ENCODE data around the gene KLHL18.
"Not testable (repeated sequence)": the region's sequence is repeated elsewhere in the genome, so short reads cannot be mapped to it uniquely, and the experiment has no call there.

The KLHL18 gene

DNA sequence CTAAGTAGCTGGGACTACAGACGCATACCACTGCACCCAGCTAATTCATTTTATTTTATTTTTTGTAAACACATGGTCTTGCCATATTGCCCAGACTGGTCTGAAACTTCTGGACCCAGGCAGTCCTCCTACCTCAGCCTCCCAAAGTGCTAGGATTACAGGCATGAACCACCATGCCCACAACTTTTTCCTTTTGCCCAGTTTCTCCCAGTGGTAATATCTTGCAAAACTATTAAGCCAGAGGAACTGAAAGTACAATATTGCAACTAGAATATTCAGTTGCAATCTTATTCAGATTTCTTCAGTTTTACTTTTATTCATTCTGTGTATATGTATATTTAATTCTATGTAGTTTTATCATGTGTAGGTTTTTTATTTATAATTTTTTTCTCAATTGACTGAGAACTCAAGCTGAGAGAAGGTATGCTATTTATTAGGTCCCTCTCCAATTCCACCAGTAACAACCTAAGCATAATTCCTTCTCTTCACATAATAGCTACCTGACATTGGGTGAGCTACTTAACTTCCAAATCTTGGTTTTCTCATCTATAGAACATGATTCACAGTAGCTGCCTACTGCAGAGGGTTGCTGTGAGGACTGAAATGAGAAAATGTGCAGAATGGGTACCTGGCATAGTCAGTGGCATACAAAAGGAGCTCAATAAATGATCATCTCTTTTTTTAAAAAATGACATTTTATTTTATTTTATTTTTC is 30.8 kb downstream of the KLHL18 start:
- H3K4me3 ChIP-seq (ENCODE audit: low read depth, low read length): no peak overlapping the region

- no peak overlapping the region for H3K4me3 ChIP-seq (ENCODE audit: low read depth, low read length)
Observed at GRCh38 chr3:47314056-47314764, 31.5 kb downstream of the KLHL18 start.

GRCh38 chr3:47315069-47315647 is 32.4 kb downstream of the KLHL18 start:
- no peak overlapping the region for H3K4me3 ChIP-seq (ENCODE audit: low read depth, low read length)

DNA sequence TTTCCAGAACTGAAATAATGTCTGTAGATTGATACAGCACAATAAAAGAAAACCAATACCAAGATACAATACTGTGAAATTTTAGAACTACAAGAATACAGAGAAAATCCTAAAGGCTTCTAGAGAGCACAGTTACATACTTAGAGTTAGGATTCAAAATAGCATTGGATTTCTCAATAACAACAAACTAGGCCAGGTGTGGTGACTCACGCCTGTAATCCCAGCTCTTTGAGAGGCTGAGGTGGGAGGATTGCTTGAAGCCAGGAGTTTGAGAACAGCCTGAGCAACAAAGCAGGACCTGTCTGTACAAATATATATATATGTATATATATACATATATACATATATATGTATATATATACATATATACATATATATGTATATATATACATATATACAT is 33.4 kb downstream of the KLHL18 start:
- not testable (repeated sequence) for H3K4me3 ChIP-seq (ENCODE audit: low read depth, low read length)

DNA sequence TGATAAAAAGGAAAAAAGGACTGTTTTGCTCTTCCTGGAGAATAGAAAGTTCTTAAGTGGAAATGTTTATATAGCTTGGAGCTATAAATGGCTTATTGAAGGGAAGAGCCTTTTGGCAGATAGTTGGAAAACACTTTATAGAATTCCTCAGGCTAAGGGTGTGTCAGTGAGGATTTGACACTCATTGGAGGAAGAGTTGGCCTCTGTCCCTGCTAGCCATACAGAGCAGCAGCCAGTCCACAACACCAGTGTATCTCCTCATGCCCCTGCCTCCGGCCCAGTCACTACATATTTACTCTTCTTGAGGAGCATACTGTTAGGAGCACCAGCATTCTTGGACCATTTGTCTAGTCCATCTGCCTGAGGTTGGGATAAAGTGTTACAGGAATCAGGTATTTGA is 36.2 kb downstream of the KLHL18 start:
- H3K4me3 ChIP-seq (ENCODE audit: low read depth, low read length): no peak overlapping the region

GRCh38 chr3:47319956-47320355 is 37.2 kb downstream of the KLHL18 start:
- H3K4me3 ChIP-seq (ENCODE audit: low read depth, low read length): no peak overlapping the region

- H3K4me3 ChIP-seq (ENCODE audit: low read depth, low read length): no peak overlapping the region
Observed at GRCh38 chr3:47323431-47324277, 40.9 kb downstream of the KLHL18 start.

DNA sequence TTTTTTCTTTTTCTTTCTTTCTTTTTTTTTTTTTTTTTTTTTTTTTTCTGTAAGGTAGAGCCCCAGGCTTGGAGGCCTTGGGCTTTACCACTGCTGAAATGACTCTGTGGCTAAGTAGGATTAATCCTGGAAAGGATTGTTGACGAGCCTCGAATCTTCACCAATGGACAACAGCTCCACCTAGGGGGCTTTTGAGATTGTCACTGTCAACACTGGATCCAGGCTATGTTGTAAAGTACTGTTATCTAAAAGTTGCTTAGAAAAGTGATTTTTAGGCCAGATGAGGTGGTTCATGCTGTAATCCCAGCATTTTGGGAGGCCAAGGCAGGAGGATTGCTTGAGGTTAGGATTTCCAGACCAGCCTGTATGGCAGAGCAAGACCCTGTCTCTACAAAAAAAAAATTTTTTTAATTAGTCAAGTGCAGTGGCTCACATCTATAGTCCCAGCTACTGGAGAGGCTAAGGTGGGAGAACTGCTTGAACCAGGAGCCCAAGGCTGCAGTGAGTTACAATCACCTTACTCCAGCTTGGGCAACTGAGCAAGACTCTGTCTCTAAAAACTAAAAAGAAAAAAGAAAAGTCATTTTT is 41.6 kb downstream of the KLHL18 start:
- H3K4me3 ChIP-seq (ENCODE audit: low read depth, low read length): no peak overlapping the region

DNA sequence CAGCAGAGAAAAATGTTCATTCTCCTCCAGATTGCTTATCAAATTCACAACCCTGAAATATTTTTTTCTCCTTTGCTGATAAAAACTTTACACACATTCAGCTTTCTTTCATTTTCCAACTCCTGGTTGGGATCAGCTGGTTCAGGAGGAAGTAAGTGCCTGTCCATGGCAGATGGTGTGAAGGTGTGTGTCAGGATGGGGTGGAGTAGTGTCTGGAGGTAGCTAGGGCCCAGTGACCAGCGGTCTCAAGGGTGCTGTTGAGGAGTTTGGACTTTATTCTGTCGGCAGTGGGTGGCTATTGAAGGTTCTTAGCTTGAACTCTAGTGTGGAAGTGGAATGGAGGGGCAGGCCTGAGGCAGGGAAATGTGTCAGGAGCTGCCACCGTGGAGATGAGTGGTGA is 51.2 kb downstream of the KLHL18 start:
- H3K4me3 ChIP-seq (ENCODE audit: low read depth, low read length): no peak overlapping the region

DNA sequence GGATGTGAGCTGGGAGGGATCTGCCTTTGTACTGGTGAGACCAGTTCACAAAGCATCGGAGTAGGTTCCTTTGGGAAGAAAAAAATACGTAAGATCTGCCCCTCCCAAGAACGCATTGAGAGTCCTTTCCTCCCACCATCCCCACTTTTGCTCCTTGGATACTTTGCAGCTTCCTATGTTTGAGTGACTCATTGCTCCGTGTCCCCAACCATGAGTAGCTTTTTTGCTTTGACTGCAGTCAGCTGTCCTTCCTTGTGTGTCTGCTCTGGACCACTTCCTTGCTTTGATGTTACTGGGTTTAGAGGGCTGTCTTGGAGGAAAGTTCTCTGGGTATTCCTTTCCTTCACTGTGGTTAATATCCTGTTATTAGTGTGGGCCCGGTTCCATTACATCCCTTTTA is 54.9 kb downstream of the KLHL18 start:
- no peak overlapping the region for H3K4me3 ChIP-seq (ENCODE audit: low read depth, low read length)

- no peak overlapping the region for H3K4me3 ChIP-seq (ENCODE audit: low read depth, low read length)
Observed at GRCh38 chr3:47339951-47340350, 57.2 kb downstream of the KLHL18 start.

GRCh38 chr3:47340866-47341265 is 58.1 kb downstream of the KLHL18 start:
- no peak overlapping the region for H3K4me3 ChIP-seq (ENCODE audit: low read depth, low read length)

DNA sequence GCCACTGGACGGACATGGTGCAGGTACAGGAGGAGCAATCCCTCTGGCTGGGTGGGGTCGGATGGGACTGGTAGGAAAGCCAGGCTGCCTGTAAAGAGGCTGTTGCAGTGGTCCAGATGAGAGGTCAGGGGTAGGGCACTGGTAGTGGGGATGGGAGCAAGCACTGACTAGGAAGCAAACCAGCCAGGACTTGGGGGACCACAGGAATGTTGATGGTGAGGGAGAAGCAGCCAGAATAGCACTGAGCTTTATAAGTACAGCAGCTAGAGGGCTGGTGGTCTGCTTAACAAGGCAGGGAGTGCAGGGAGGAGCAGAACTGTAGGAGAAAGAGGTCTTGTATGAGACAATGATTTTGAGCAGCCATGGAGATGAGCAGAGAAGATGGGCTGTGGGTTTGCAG is 59.4 kb downstream of the KLHL18 start:
- no peak overlapping the region for H3K4me3 ChIP-seq (ENCODE audit: low read depth, low read length)

- H3K4me3 ChIP-seq (ENCODE audit: low read depth, low read length): no peak overlapping the region
Observed at GRCh38 chr3:47342812-47343211, 60.1 kb downstream of the KLHL18 start.

DNA sequence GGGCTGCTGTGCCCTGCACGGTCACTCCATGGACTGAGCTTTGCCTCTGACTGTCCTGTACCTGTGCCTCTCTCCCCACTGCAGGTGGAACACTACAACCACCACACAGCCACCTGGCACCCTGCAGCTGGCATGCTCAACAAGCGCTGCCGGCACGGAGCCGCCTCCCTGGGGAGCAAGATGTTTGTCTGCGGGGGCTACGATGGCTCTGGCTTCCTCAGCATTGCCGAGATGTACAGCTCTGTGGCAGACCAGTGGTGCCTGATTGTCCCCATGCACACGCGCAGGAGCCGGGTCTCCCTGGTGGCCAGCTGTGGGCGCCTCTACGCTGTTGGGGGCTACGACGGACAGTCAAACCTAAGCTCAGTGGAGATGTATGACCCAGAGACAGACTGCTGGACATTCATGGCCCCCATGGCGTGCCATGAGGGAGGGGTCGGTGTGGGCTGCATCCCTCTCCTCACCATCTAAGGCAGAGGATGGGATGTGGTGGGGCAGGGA is 60.8 kb downstream of the KLHL18 start:
- H3K4me3 ChIP-seq (ENCODE audit: low read depth, low read length): no peak overlapping the region

- H3K4me3 ChIP-seq (ENCODE audit: low read depth, low read length): no peak overlapping the region
Observed at GRCh38 chr3:47344971-47345370, 62.2 kb downstream of the KLHL18 start.

DNA sequence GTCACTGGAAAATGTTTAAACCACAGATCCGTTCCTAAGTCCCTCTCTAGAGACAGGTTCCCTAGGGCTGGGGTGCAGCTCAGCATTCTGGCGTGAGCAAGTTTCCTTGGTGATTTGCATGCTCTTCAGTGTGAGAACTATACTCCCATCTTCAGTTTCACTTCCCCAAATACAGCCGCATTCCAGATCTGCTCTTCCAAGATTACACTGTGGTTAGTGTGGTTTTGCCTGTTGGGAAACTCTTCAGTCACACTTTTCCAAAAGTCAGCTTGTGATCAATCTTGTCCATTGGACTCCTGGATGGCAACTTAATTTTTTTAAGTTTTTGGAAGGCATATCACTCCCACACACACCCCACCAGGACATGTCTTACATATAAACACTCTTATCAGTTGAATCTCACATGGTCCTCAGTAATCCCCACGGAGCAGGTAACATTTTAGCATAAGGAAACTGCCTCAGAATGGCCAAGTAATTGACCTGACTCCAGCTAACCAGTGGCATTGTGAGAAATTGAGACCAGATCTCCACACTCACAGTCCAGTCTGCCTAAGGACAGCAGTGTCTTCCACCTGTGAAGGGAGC is 64.6 kb downstream of the KLHL18 start:
- H3K4me3 ChIP-seq (ENCODE audit: low read depth, low read length): no peak overlapping the region

DNA sequence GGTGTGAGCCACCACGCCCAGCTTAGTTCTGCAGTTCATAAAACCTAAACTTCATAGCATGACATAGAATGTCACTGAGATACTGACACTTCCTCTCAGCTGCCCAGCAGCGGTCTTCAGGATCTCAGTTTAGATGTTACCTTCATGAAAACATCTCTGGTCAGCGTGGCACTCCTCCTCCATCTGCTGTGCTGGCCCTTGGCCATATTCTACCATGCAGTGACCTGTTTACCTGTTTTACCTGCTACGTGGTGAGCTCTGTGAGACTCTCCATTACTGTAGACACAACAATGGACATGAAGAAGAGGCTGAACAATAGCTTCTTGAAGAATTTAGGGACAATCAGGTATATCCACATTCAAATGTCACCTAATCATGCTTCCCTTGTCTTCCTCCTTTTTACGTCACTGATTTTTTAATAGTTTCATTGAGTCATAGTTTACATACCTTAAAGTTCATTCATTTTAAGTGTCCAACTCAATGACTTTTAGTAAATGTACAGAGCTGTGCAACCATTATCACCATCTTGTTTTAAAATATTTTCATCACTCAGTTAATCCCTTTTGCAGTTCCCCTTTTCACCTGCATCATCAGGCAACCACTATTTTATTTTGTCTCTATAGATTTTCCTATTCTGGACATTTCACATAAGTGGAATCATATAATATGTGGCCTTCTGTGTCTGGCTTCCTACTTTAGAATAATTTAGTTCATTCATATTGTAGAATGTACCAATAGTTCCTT is 65.8 kb downstream of the KLHL18 start:
- H3K4me3 ChIP-seq (ENCODE audit: low read depth, low read length): no peak overlapping the region

DNA sequence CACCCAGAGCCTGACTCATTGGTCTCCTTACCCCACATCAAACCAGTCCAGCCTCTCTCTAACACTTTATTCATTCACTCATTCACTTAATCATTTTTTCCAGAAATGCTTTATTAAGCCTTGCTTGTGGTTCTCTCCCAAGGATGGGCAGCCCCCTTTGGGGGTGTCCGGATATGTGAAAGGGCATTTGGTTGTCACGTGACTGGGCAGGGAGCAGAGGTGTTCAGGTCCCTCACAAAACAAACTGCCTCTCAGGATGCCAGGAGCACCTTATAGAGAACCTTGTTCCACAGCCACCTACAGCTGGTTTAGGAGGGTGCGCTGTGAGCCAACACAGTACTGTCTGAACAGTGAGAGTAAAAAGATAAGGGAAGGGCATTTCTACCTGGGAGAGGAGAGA is 72.3 kb downstream of the KLHL18 start:
- no peak overlapping the region for H3K4me3 ChIP-seq (ENCODE audit: low read depth, low read length)

GRCh38 chr3:47356201-47356600 is 73.5 kb downstream of the KLHL18 start:
- H3K4me3 ChIP-seq (ENCODE audit: low read depth, low read length): no peak overlapping the region
